Glutamatergic neuron (in vitro differentiated cells): Measurements from ENCODE around the gene PXYLP1. TPM values are rescaled to one million over a fixed set of nuclear protein-coding genes. Genes with fewer than 3 reads are reported as not detected.

Source experiments
- DNase-seq: peaks from one replicate; pipeline ENCODE4 v3.0.0; 2022
- H3K27ac Mint-ChIP-seq: one replicate; pipeline ENCODE4 v1.8.0; 2020; ENCODE audit warnings: mild to moderate bottlenecking, mixed read lengths, inconsistent platforms; ENCODE audit not compliant: unreplicated experiment
- H3K27me3 Mint-ChIP-seq: one replicate; pipeline ENCODE4 v1.8.0; 2020; ENCODE audit warnings: mild to moderate bottlenecking, moderate library complexity, mixed read lengths, inconsistent platforms; ENCODE audit not compliant: unreplicated experiment
- H3K36me3 Mint-ChIP-seq: one replicate; pipeline ENCODE4 v1.8.0; 2020; ENCODE audit warnings: mild to moderate bottlenecking, mixed read lengths, inconsistent platforms; ENCODE audit not compliant: unreplicated experiment
- H3K4me1 Mint-ChIP-seq: one replicate; pipeline ENCODE4 v1.8.0; 2020; ENCODE audit warnings: mild to moderate bottlenecking, low read depth, mixed read lengths, inconsistent platforms; ENCODE audit not compliant: unreplicated experiment
- H3K4me3 Mint-ChIP-seq: one replicate; pipeline ENCODE4 v1.8.0; 2020; ENCODE audit warnings: mild to moderate bottlenecking, mixed read lengths, inconsistent platforms; ENCODE audit not compliant: unreplicated experiment
- H3K9me3 Mint-ChIP-seq: one replicate; pipeline ENCODE4 v1.8.0; 2020; ENCODE audit warnings: mild to moderate bottlenecking, moderate library complexity, mixed read lengths, inconsistent platforms; ENCODE audit not compliant: unreplicated experiment
- total RNA-seq: library from RNA; stranded (reverse); fragmentation: NEBNext Ultra II Directional; extraction: Animal tissue kit (Norgen Biotek cat#: 25700); gene quantifications from one replicate; pipeline ENCODE4 v1.2.1, GENCODE V29; 2021; ENCODE audit not compliant: unreplicated experiment
- TF ChIP-seq, protein P1 (sequence below): fragments of 200-600 bp; sonication (generic); IDR thresholded peaks from one replicate; pipeline ENCODE4 v1.5.0; 2021; ENCODE audit not compliant: partially characterized antibody, unreplicated experiment

PXYLP1 gene
- total RNA-seq, 1 donor from 2014 or later = 42.7 TPM

DNA sequence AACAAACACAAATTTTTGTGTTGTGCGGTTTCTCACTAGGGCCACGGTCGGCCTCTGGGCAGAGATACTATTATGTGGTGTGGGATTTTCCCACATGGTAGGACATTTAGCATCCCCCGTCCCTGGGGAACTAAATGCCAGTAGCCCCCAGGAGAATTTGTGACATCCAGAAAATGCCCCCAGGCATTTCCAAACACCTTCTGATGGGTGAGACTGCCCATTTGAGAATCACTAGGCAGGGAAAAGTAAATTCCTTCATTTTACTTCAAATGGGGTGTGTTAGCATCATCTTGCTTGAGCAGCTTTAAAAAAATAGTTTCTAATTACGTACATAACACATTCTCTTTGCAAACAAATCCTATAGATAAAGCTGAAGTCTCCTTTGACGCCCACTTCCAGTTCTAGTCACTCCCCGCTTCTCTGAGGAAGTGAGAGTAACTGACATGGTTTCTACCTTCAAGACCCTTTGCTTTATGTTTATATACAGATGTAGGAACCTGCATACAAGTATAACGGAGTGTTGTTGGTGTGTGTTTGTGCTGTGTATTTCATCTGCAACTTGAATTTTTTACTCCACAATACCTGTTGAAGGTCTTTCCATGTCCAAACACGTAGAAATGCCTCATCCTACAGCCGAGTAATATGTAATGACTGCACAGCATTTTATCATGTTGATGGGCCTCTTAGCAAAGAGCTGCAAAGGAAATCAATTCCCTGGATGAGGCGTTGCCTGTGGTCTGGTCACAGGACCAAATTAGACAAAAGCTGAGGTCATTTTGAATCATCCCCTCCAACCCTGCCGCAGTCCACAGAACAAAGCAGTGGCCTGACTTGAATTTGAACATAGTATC lies 105.3 kb downstream of the PXYLP1 start:
- H3K36me3 Mint-ChIP-seq = peaks cover 4% of the 10 kb centered on the region
- peaks cover 8% of the 10 kb centered on the region for H3K27me3 Mint-ChIP-seq
- H3K4me1 Mint-ChIP-seq = peaks cover 16% of the 10 kb centered on the region
- TF ChIP-seq, protein P1, sequence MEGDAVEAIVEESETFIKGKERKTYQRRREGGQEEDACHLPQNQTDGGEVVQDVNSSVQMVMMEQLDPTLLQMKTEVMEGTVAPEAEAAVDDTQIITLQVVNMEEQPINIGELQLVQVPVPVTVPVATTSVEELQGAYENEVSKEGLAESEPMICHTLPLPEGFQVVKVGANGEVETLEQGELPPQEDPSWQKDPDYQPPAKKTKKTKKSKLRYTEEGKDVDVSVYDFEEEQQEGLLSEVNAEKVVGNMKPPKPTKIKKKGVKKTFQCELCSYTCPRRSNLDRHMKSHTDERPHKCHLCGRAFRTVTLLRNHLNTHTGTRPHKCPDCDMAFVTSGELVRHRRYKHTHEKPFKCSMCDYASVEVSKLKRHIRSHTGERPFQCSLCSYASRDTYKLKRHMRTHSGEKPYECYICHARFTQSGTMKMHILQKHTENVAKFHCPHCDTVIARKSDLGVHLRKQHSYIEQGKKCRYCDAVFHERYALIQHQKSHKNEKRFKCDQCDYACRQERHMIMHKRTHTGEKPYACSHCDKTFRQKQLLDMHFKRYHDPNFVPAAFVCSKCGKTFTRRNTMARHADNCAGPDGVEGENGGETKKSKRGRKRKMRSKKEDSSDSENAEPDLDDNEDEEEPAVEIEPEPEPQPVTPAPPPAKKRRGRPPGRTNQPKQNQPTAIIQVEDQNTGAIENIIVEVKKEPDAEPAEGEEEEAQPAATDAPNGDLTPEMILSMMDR = no peak
- peak overlapping the region; percentile 67 for H3K27ac Mint-ChIP-seq
- no peak for DNase-seq
- peaks cover 3% of the 10 kb centered on the region for H3K9me3 Mint-ChIP-seq
- H3K4me3 Mint-ChIP-seq = no peak overlapping the region

DNA sequence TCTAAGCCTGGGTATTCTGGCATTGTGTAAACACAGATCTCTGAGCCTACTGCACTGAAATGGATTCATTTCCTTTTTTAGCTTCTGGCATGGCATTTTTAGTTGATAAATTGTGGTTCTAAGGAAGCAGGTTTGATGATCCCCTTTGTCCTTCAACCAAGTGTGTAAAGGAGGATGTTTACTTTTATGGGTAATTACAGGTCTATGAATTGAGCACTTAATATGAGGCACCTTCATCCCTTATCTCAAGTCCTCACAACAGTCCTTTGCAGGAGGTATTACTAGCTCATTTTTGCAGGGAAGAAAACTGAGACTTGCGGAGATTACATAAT lies 105.9 kb downstream of the PXYLP1 start:
- DNase-seq = no peak
- Mint-ChIP-seq H3K4me1 (peaks cover 10% of the 10 kb centered on the region), H3K27ac (peak overlapping the region; percentile 67), H3K9me3 (peaks cover 3% of the 10 kb centered on the region), H3K36me3 (peaks cover 4% of the 10 kb centered on the region), H3K27me3 (peaks cover 8% of the 10 kb centered on the region), H3K4me3 (no peak overlapping the region)
- TF ChIP-seq, protein P1 = no peak

DNA sequence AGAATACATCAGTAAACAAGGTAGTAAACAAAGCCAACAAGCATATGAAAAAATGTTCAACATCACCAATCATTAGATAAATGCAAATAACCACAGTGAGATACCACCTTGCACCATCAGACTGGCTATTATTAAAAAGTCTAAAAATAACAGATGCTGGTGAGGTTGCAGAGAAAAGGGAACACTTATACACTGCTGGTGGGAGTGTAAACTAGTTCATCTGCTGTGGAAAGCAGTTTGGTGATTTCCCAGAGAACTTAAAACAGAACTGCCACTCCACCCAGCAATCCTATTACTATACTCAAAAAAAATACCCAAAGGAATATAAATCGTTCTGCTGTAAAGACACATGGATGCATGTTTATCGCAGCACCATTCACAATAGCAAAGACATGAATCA lies 106.4 kb downstream of the PXYLP1 start:
- no peak overlapping the region for H3K27ac Mint-ChIP-seq
- TF ChIP-seq, protein P1 = no peak
- peaks cover 2% of the 10 kb centered on the region for H3K9me3 Mint-ChIP-seq
- no peak for DNase-seq
- H3K27me3 Mint-ChIP-seq = peaks cover 8% of the 10 kb centered on the region
- H3K36me3 Mint-ChIP-seq = peaks cover 4% of the 10 kb centered on the region
- no peak overlapping the region for H3K4me3 Mint-ChIP-seq
- H3K4me1 Mint-ChIP-seq = peaks cover 5% of the 10 kb centered on the region

DNA sequence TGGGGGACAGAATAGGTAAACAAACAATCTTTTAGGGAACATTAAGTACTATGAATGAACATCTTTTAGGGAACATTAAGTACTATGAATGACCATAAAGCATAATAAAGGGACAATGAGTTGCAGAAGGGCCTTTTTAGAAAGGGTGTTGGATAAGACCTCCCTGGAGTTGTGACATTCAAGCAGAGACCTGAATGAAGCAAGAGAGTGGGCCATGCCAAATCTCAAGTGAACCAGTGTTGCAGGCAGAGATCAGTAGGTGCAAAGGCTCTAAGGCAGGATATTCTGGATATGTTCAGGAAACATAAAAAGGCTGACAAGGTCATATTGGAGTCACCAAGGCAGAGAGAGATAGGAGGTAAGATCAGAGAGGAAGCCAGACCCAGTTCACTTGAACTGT lies 107.3 kb downstream of the PXYLP1 start:
- Mint-ChIP-seq H3K9me3 (peaks cover 2% of the 10 kb centered on the region), H3K4me1 (peaks cover 5% of the 10 kb centered on the region), H3K4me3 (no peak overlapping the region), H3K36me3 (peaks cover 4% of the 10 kb centered on the region), H3K27ac (no peak overlapping the region), H3K27me3 (peaks cover 8% of the 10 kb centered on the region)
- no peak for DNase-seq
- TF ChIP-seq, protein P1 = no peak

DNA sequence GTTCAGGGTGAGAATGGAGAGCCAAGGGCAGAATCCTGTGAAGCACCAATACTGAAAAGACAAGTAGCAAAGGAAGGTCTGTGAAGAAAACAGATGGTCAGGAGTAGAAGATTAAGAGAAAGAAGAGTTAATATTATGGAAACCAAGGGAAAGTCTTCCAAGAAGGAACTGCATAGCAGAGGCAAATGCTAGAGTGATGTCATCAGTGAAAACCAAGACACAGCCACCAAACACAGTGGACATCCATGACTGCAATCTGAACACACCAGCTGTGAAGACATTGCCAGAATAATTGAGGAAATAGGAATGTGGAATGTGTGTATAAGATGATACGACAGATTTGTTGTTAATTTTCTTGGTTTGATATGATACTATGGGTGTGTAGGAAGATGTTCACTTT lies 109.9 kb downstream of the PXYLP1 start:
- Mint-ChIP-seq H3K27ac (no peak overlapping the region), H3K4me1 (peaks cover 6% of the 10 kb centered on the region), H3K36me3 (peaks cover 4% of the 10 kb centered on the region), H3K27me3 (peaks cover 3% of the 10 kb centered on the region), H3K9me3 (peaks cover 2% of the 10 kb centered on the region), H3K4me3 (no peak overlapping the region)
- no peak for DNase-seq
- TF ChIP-seq, protein P1 = no peak
